Fibroblast of lung (primary cell): ENCODE data around the gene OR1A2. TPM values are rescaled to one million over a fixed set of nuclear protein-coding genes. Genes with fewer than 3 reads are reported as not detected.

Source experiments
- DNase-seq, 2 donors: peaks; one replicate each; pipeline versions ENCODE4 v3.0.0 to v3.0.0-alpha.2; 2010; ENCODE audit warnings: low read depth in 2 of 2
- H2AFZ ChIP-seq: 2 replicates; pipeline ENCODE4 v1.5.1; 2012; ENCODE audit warnings: low read length, control low read depth, inconsistent platforms
- H3K27ac ChIP-seq: 2 replicates; pipeline ENCODE4 v1.5.1; 2011; ENCODE audit warnings: low read length, control low read depth; ENCODE audit not compliant: insufficient read depth
- H3K27me3 ChIP-seq: 2 replicates; pipeline ENCODE4 v1.5.1; 2011; ENCODE audit warnings: mild to moderate bottlenecking, low read length; ENCODE audit not compliant: control insufficient read depth, insufficient read depth
- H3K36me3 ChIP-seq: 2 replicates; pipeline ENCODE4 v1.5.1; 2011; ENCODE audit warnings: low read length; ENCODE audit not compliant: control insufficient read depth, insufficient read depth
- H3K4me1 ChIP-seq: 2 replicates; pipeline ENCODE4 v1.5.1; 2011; ENCODE audit warnings: low read length; ENCODE audit not compliant: control insufficient read depth, insufficient read depth; ENCODE audit errors: extremely low read depth
- H3K4me2 ChIP-seq: 2 replicates; pipeline ENCODE4 v1.5.1; 2011; ENCODE audit warnings: low read length, control low read depth; ENCODE audit not compliant: insufficient read depth; ENCODE audit errors: extremely low read depth
- H3K4me3 ChIP-seq, 4 experiments: fragments of 200-600 bp in 1 of 4; sonication (generic) in 1 of 4; replicated peaks in 1 of 4; 2 replicates each; pipeline ENCODE4 v1.5.1; 2011 to 2016; ENCODE audit warnings: low read length in 4 of 4, low read depth in 3 of 4, mild to moderate bottlenecking in 3 of 4, control low read depth in 2 of 4, inconsistent platforms in 1 of 4, mixed read lengths in 1 of 4; ENCODE audit not compliant: insufficient read depth in 1 of 4; ENCODE audit errors: control extremely low read depth in 1 of 4
- H3K79me2 ChIP-seq: 2 replicates; pipeline ENCODE4 v1.5.1; 2012; ENCODE audit warnings: mild to moderate bottlenecking, low read length, inconsistent platforms; ENCODE audit not compliant: control insufficient read depth, insufficient read depth
- H3K9ac ChIP-seq: 2 replicates; pipeline ENCODE4 v1.5.1; 2011; ENCODE audit warnings: mild to moderate bottlenecking, low read length, control low read depth; ENCODE audit not compliant: insufficient read depth
- H3K9me3 ChIP-seq: 2 replicates; pipeline ENCODE4 v1.5.1; 2012; ENCODE audit warnings: low read depth, low read length; ENCODE audit not compliant: control insufficient read depth, insufficient read depth
- H4K20me1 ChIP-seq: 2 replicates; pipeline ENCODE4 v1.5.1; 2011; ENCODE audit warnings: low read length; ENCODE audit not compliant: control insufficient read depth, insufficient read depth; ENCODE audit errors: extremely low read depth
- EZH2 ChIP-seq: IDR thresholded peaks from 2 replicates; pipeline ENCODE4 v1.5.1; 2012; ENCODE audit warnings: low read length, control low read depth, mild to moderate bottlenecking; ENCODE audit errors: missing control alignments
- polyA plus RNA-seq, 2 donors: library from polyadenylated mRNA; depleted of rRNA in 1 of 2; stranded (reverse) in 1 of 2; unstranded in 1 of 2; fragments of >200 nt; gene quantifications; 2 replicates each; pipeline ENCODE4 v1.2.1, GENCODE V29; 2011 to 2012; ENCODE audit warnings: missing spikeins in 1 of 2
- total RNA-seq: library from RNA; depleted of rRNA; stranded (reverse); fragments of >200 nt; gene quantifications from 2 replicates; pipeline ENCODE4 v1.2.1, GENCODE V29; 2014
- TF ChIP-seq, protein P1 (sequence below), 2 donors: IDR thresholded peaks in 1 of 2; conservative IDR thresholded peaks in 1 of 2; 1 replicate in 1 of 2; 2 replicates in 1 of 2; pipeline ENCODE4 v1.5.1; 2011 to 2012; ENCODE audit warnings: low read length in 2 of 2, control low read depth in 1 of 2, inconsistent platforms in 1 of 2, low read depth in 1 of 2, mild to moderate bottlenecking in 1 of 2

Gene OR1A2
- total and polyA plus RNA-seq, 2 donors (not counting 1 experiment from before 2014, with no cell fraction given), result not detected

DNA sequence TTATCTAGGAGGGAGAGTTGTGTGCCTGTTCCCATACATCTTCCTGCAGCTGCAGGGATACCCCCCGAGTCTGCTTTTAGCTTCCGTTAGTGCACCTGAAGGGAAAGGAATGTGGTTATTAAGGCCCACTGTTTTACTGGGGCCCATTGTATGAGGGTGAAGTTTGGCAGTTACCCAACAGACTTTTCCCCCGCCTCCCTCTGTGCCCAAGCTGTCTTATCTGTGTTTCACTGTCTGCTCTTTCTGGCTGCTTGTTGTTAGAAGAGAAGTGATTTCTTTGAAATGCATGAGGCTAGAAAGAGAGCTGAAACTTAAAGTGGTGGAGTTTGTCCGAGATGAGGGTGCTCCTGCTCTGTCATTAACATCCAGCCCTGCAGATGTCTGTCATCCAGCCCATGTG is 7.4 kb upstream of the OR1A2 start:
- Histone ChIP-seq H3K79me2 (no peaks in the 10 kb centered on the region), H3K9me3 (no peaks in the 10 kb centered on the region), H3K27me3 (no peaks in the 10 kb centered on the region), H3K36me3 (no peaks in the 10 kb centered on the region), H4K20me1 (no peaks in the 10 kb centered on the region), H3K4me2 (no peak overlapping the region), H3K4me3 (no peak overlapping the region), H3K4me1 (no peaks in the 10 kb centered on the region), H3K9ac (no peak overlapping the region), H2AFZ (no peak overlapping the region), H3K27ac (no peak overlapping the region)
- TF ChIP-seq, protein P1, sequence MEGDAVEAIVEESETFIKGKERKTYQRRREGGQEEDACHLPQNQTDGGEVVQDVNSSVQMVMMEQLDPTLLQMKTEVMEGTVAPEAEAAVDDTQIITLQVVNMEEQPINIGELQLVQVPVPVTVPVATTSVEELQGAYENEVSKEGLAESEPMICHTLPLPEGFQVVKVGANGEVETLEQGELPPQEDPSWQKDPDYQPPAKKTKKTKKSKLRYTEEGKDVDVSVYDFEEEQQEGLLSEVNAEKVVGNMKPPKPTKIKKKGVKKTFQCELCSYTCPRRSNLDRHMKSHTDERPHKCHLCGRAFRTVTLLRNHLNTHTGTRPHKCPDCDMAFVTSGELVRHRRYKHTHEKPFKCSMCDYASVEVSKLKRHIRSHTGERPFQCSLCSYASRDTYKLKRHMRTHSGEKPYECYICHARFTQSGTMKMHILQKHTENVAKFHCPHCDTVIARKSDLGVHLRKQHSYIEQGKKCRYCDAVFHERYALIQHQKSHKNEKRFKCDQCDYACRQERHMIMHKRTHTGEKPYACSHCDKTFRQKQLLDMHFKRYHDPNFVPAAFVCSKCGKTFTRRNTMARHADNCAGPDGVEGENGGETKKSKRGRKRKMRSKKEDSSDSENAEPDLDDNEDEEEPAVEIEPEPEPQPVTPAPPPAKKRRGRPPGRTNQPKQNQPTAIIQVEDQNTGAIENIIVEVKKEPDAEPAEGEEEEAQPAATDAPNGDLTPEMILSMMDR (conservative IDR thresholded peaks at IDR 0.05 in 1 of 2, IDR thresholded peaks at IDR 0.05 in 1 of 2; ENCODE audit: low read depth in 1 of 2, low read length in 2 of 2), result no peak
- TF ChIP-seq EZH2, result no peak
- no peak for DNase-seq

GRCh38 chr17:3207367-3207766 is 10.0 kb downstream of the OR1A2 start, which contains the start of gene OR1A1:
TSS of gene OR1A1 (plus strand) at chr17:3207667. CDS start at chr17:3215621, 7,954 bp downstream.
- no peaks in the 10 kb centered on the region for H3K36me3 ChIP-seq
- DNase-seq, result no peak
- no peaks in the 10 kb centered on the region for H3K27me3 ChIP-seq
- H3K79me2 ChIP-seq, result no peaks in the 10 kb centered on the region
- no peaks in the 10 kb centered on the region for H4K20me1 ChIP-seq
- no peak within 1 kb of the TSS for H3K4me3 ChIP-seq
- H3K27ac ChIP-seq, result no peak within 1 kb of the TSS
- no peaks in the 10 kb centered on the region for H3K4me1 ChIP-seq
- no peaks in the 10 kb centered on the region for H3K9me3 ChIP-seq
- H3K9ac ChIP-seq, result no peak within 1 kb of the TSS
- TF ChIP-seq, protein P1 (conservative IDR thresholded peaks at IDR 0.05 in 1 of 2, IDR thresholded peaks at IDR 0.05 in 1 of 2; ENCODE audit: low read depth in 1 of 2, low read length in 2 of 2), result no peak
- TF ChIP-seq EZH2, result no peak
- no peak within 1 kb of the TSS for H2AFZ ChIP-seq
- H3K4me2 ChIP-seq, result no peak within 1 kb of the TSS

- Histone ChIP-seq H3K9ac (no peak overlapping the region), H3K4me2 (no peak overlapping the region), H3K4me3 (no peak overlapping the region), H3K27me3 (no peaks in the 10 kb centered on the region), H2AFZ (no peak overlapping the region), H3K4me1 (no peaks in the 10 kb centered on the region), H3K36me3 (no peaks in the 10 kb centered on the region), H3K27ac (no peak overlapping the region), H4K20me1 (no peaks in the 10 kb centered on the region), H3K9me3 (no peaks in the 10 kb centered on the region), H3K79me2 (no peaks in the 10 kb centered on the region)
- DNase-seq, result no peak
- TF ChIP-seq, protein P1 (conservative IDR thresholded peaks at IDR 0.05 in 1 of 2, IDR thresholded peaks at IDR 0.05 in 1 of 2; ENCODE audit: low read depth in 1 of 2, low read length in 2 of 2), result no peak
- no peak for TF ChIP-seq EZH2
Measured at GRCh38 chr17:3208484-3208883, 11.2 kb downstream of the OR1A2 start.
